Kidney glomerular epithelial cell (primary cell): ENCODE data around the gene CCHCR1.
A peak's percentile ranks its signal among the peaks of the same experiment; 100 is the strongest.

Source experiments
- DNase-seq: peaks from one replicate; lab custom pipeline; 2025; lab: John Stamatoyannopoulos, UW

The CCHCR1 gene

GRCh38 chr6:31129130-31129529 is 28.5 kb downstream of the CCHCR1 start:
- DNase-seq = no peak

GRCh38 chr6:31128093-31128676 is 29.4 kb downstream of the CCHCR1 start:
- peak; percentile 26 for DNase-seq

GRCh38 chr6:31126396-31127175 is 31.0 kb downstream of the CCHCR1 start:
- no peak for DNase-seq

GRCh38 chr6:31125586-31126363 is 31.8 kb downstream of the CCHCR1 start:
- DNase-seq = peak; percentile 24

GRCh38 chr6:31125162-31125561 is 32.4 kb downstream of the CCHCR1 start:
- DNase-seq = peak; percentile 68

- peak; percentile 89 for DNase-seq
These were observed 34.6 kb downstream of the CCHCR1 start for GRCh38 chr6:31122791-31123706.

- DNase-seq = no peak
These were observed 36.3 kb downstream of the CCHCR1 start for GRCh38 chr6:31121131-31121790.

DNA sequence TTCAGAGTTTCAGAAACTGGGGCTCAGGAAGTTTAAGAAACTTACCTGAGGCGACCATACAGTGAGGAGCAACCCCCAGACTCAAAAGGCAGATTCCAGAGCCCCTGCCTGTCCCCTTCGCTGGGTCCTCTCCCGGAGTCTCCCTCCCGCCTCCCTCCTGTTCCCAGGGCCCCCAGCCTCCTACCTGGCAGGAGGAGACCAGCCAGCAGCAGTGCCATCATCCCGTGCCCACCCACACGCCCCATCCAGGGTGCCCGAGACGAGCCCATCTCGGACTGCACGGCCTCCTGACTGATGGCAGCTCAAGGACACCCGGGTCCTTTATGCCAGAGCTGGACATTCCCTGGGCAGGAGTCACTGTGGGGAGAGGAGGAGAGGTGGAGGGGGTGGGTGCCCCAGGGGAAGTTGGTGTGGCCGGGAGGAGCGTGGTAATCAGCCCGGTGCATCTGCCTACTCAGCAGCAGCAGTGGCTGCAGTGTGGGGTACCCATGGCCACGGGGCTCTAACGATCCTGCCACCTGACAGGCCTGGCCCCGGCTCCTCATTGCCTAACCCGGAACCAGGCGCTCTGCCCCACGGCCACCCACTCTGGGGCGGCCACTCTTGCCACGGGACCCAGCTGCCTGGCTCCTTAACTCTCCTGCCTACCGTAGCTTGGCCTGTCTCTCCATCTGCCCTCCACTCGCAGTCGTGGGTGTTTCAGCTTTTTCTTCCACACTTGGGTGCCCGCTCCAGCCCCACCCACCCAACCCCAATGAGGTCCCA is 37.3 kb downstream of the CCHCR1 start, which contains the start of gene CDSN:
TSS of gene CDSN (minus strand) at position 296 of the 765 bp plus-strand sequence. CDS start at position 269, 27 bp downstream.
- no peak for DNase-seq

DNA sequence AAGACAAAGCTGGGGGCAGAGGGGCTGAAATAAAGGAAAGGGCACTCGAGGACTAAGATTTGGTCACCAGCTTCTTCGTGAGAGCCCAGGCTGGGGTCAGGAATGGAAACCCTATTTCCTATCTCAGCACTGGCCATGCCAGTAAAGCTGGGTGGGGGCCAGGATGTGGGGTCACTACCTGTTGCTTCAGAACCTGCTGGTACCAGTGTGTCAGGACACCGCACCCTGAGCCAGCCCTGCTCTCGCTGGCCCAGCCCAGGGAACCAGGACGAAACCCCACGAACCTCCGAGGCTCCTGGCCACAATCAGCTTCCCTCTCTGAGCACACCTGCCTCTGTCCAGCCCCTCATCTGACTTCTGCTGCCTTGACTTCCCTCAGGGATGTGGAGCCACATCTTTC is 39.4 kb downstream of the CCHCR1 start:
- DNase-seq = no peak

- no peak for DNase-seq
These were observed 40.8 kb downstream of the CCHCR1 start for GRCh38 chr6:31116661-31117385.

DNA sequence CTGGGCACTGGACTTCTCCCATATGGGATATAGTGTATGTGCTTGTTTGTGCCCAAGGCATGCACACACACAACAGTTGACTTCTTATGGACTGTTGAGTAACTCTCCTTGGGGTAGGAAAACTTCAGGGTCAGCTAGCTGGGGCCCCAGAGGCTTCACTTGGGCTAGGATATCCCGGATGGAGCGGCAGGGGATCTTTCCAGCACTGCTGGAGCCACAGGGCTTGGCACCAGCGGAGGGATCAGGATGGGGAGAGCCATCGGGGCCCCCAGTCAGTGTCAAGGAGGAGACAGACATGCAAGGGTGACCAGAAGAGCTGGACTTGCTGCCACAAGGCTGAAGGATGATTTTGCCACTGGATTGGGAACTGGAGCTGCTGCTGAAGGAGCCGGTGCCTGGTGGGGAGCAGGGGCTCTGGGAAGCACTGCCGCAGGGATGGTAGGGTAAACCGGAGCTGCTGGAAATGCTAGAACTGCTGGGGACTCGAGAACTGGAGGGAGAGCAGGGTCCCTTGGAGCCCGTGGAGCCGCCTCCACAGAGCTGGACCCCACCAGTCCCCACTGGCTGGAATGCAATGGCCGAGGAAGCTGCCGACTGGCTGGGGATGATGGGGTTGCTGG is 41.6 kb downstream of the CCHCR1 start:
- no peak for DNase-seq

DNA sequence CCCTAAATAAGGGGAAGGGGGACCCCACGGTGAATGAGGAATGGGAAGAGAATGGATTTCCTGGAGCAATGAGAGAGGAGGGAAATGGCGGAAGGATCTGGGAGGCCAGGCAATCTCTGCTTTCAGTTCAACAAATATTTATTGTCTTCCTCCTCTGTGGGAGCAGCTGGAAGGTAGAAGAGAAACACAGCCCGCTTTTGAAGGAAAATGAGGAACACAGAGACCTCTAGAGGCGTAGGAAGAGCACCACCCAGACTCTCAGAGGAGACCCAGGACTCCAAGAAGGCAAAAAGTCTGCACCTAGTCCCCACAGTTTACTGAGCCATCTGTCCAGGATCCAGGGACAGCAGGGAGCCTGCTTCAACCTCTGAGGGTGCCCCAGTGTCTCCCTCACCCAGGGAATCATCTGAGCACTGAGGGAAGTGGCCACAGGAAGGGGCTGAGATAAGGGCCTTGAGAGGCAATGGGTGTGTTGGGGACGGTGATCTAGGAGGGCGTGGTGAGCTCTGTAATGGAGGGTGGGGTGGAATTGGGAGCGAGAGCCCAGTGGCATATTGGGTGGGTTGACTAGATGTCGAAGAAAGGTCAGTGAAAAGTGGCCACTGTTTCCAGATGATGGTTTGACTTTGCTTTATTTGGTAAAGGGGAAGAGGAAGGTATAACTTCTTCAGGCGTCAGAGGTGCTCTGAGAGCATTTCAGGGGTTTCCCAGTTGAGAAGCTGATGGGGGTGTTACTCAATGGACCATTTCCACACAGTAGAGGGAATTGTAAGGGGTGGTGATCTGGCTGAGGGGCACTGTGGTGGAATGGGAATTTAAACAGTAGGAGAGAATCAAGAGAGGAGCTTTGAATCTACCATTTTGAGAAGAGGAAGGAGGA is 42.4 kb downstream of the CCHCR1 start:
- peak; percentile 45 for DNase-seq

DNA sequence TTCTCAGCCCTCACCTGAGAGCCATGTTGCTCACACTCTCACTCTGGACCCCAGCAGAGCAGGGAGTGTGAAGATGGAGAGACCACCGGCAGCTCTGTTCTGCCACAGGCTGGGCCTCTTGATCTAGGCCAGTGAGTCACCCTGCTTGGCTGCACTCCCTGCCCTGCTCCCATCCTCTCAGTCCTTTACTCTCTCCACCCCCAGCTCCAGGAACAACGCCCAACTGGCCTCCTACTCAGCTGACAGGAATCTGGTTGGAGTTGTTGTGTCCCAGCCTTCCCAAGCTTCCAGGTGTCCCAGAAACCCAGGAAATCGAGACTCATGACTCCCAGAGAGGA is 43.1 kb downstream of the CCHCR1 start, which contains the start of gene PSORS1C1:
TSS of gene PSORS1C1 (plus strand) at position 260 of the 338 bp plus-strand sequence. CDS start 14,833 bp downstream, outside the sequence.
- peak; percentile 94 for DNase-seq

DNA sequence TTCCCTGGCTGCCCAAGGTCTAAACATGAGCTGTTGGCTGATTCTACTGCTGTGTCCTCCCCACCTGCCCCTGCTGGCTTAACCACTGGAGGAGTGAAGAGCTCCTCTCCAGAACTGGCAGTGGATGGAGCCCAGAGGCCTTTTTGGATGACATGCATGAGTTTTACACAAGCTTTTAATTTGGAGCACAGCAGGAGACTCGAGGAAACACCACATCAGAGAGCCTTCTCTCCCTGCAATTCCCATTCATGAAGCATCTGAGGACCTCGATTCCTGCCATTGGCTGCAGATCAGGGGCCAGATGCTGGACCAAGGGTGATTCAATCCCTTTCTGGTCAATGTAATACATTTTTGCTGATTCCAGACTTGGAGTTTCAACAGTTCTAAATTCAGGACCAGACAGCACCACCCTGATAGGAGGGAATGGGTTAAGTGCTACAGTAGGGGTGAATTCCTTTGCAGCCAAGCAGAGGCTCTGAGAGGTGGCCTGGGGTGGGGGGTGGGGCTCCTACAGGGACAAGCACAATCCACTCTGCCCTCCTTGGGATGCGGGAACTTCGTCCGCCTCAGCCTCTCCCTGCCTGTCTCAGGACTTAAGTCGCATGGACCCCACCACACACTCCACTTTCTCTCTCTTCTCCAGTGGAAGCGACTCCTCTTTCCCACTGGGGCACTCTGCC is 43.6 kb downstream of the CCHCR1 start:
- DNase-seq = no peak

DNA sequence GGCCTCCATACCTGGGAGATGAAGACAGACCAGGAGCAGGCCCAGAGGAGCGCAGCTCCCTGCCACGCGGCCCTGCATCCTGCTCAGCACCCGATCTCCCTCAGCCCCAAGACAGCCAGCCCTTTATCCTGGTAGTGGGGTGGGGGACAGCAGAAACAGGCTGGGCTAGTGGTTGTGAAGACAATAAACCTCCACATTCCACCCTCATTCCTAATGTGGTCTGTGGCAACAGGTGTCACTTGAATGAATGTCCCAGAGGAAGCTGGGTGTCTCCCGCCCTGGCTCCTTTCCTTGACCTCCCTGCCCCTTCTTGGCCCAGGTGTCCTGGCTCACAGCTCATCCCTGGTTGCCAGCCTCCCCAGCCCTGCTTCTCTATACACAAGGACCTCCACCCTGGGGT is 45.1 kb downstream of the CCHCR1 start, which contains the start of gene C6orf15:
TSS of gene C6orf15 (minus strand) at position 98 of the 400 bp plus-strand sequence. CDS start at position 78, 20 bp downstream.
- DNase-seq = no peak

- no peak for DNase-seq
These were observed 45.9 kb downstream of the CCHCR1 start for GRCh38 chr6:31111712-31112111.

- no peak for DNase-seq
These were observed 46.6 kb downstream of the CCHCR1 start for GRCh38 chr6:31110825-31111582.
